Globus pallidus (tissue), 1 donor: Measurements from ENCODE around the gene LIMCH1.
A peak's percentile ranks its signal among the peaks of the same experiment; 100 is the strongest.
"Not testable (repeated sequence)": the region's sequence is repeated elsewhere in the genome, so short reads cannot be mapped to it uniquely, and the experiment has no call there.

Source experiments
- DNase-seq: peaks from one replicate; pipeline ENCODE4 v3.0.0-alpha.2; 2015; ENCODE audit warnings: low spot score

Gene LIMCH1

GRCh38 chr4:41644915-41645295, 106.9 kb downstream of the LIMCH1 start:
- DNase-seq: no peak

DNA sequence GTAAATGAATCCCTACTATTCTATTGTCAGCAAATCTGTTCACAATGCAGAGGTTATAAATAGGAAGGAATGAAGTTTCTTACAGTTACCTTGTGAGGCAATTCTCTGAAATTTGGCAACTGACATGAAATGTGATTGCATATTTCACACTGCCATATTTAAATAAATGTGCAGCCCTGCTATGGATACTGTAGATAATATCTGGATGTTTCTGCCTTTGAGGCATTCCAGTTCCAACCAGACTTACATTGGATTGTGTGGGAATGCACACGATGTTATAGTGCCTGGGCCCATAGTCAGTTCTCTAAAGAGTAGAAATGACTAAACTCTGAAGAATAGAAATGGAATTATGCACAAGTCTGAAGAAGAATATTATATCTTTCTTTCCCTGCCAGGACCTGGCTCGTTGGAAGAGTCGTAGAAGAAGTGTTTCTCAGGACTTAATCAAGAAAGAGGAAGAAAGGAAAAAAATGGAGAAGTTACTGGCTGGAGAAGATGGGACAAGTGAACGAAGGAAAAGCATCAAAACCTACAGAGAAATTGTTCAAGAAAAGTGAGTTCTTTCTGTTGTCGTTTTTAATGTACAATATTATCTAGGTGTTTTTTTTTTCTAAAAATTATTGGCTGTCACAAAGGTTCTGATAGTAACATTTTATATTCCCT, 107.9 kb downstream of the LIMCH1 start:
- DNase-seq: no peak

- no peak for DNase-seq
These were observed 108.9 kb downstream of the LIMCH1 start for GRCh38 chr4:41646862-41647261.

DNA sequence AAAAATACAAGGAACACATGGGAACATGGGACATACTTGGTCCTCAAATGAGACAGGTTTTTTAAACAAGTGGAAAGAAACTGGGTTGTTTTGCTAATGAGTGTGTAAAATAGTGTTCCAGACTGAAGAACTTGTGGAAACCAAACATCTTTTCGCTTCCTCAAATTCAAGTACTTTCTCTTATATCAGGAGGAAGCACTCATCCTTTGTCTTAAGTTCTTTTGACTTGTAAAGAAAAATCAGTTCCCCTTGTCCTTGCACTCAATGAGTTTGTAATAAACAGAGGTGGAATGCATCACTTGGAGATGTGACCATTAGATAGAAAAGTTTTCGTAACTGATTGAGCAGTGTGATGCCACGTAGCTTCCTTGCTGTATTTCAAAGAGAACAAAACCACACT, 109.4 kb downstream of the LIMCH1 start:
- no peak for DNase-seq

DNA sequence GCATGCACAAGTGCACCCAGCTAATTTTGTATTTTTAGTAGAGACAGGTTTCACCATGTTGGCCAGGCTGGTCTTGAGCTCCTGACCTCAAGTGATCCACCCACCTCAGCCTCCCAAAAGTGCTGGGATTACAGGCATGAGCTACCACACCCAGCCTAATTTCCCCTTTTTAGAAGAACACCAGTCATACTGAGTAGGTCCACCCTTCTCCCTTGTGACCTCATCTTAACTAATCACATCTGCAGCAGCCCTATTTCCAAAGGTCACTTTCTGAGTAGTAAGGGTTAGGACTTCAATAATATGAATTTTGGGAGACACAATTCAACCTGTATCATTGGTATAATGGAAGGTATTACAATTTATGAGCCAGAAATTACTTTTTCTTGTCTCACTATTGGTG, 113.2 kb downstream of the LIMCH1 start:
- not testable (repeated sequence) for DNase-seq

DNA sequence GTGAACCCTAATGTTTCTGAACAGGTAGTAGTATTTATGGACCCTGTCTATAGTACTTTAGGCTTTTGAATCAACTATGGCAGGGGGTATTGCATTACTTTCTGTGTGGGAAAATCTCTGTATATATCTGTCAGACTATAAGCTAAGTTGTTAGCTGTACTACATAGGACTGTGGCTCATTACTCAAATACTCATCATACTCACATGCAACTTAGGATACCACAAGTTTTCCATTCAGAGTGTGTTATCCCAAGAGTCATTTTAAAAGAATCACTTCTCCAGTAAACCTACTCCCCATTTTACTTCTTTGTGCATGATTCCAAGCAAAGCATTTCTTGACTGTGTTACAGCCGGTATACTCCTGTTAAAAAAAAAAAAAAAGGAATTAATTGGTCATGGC, 115.0 kb downstream of the LIMCH1 start:
- no peak for DNase-seq

GRCh38 chr4:41653523-41653922, 115.6 kb downstream of the LIMCH1 start:
- no peak for DNase-seq

GRCh38 chr4:41655177-41655576, 117.2 kb downstream of the LIMCH1 start:
- DNase-seq: no peak

- DNase-seq: no peak
These were observed 118.1 kb downstream of the LIMCH1 start for GRCh38 chr4:41656106-41656505.

GRCh38 chr4:41656572-41657520, 118.9 kb downstream of the LIMCH1 start:
- peak; percentile 55 for DNase-seq

DNA sequence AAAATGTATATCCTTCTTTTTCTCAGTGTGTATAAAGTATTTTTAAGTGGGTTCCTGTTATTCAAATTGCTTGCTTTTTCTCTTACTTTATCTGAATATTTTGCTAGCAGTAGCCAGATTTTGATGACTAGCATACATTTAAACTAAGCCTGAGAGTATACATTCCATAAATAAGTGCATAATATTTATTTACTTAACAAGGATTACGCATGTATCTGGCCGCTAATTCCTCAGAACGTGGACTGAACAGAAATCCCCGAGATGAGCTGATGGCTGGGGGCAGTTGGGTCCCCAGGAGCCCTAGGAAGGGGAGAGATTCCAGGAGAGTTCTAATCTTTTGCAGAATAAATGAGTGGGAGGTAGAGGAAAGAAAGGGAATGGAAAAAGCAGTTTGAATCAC, 119.6 kb downstream of the LIMCH1 start:
- no peak for DNase-seq

GRCh38 chr4:41658163-41658562, 120.2 kb downstream of the LIMCH1 start:
- no peak for DNase-seq

DNA sequence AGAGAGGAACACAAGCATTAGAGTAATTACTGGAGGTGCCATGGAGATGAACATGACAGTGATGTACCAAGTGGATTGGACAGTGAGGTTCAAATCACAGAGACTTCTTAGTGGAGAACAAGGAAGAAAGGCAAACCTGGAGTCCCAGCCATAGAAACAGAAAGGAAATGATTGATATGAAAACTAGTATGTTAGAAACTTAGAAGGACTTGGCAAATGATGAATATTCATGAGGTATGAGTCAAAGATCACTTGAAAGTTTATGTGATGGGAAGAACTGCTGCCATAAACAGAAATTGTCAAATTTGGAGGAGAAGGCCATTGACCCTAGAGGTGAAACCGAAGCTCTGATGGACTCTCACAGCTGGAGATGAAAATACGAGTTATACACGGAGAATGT, 122.4 kb downstream of the LIMCH1 start:
- no peak for DNase-seq

DNA sequence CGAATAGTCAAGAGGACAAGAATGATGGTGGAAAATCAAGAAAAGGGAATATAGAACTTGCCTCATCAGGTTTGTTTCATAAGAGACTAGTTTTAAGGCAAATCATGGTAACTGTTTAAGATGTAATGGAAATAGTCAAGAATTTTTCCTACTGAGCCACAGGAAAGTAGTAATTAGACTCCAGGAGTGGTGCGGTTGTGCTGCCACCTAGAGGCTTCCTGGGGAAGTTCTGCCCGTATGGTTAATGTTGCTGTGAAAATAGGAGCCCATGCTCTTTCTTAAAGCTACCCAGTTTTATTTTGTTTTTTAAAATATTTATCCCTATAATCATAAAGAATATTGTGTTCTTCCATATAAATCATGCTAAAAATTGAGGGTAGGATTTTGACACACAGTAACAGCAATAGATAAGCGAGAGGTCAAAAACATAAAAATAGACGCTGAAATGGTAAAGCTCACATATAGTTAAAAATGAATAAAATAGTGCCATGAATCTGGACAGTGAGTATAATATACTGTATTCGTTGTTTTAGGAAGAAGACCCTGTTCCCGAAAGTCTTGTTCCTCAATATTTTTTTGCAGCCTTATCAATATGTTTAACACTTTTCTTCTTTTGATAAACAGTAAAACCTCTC, 123.6 kb downstream of the LIMCH1 start:
- peak; percentile 57 for DNase-seq

DNA sequence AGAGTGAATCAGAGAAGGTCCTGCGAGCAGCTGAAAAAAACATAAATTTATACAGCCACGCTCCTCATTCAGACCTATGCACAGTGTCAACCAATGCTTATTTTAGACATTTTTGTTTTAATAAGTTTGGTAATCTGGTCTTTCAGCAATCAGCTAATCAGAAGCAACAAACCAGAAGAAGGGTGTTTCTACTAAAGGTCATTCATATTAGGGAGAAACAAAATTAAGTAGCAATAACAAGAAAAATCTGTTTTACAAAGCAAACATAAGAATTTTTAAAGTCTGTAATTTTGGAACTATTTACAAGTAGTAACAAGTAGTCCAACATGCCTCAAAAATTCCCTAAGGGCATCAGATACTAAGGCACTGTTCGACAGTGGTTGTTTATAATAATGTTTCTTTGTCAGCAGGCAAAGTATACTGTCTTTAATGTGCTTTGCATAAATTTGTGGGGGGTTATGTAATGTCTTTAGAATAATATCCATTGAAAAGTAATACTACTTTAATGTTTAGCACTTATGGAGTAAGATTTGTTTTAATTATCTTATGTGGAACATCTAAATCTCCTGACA, 127.8 kb downstream of the LIMCH1 start:
- no peak for DNase-seq

- no peak for DNase-seq
These were observed 130.1 kb downstream of the LIMCH1 start for GRCh38 chr4:41668024-41668423.

- peak; percentile 50 for DNase-seq
These were observed 132.6 kb downstream of the LIMCH1 start for GRCh38 chr4:41670530-41670929.

GRCh38 chr4:41670982-41671381, 133.0 kb downstream of the LIMCH1 start:
- DNase-seq: no peak

- no peak for DNase-seq
These were observed 140.3 kb downstream of the LIMCH1 start for GRCh38 chr4:41678086-41678816.

- peak; percentile 62 for DNase-seq
These were observed 141.0 kb downstream of the LIMCH1 start for GRCh38 chr4:41678951-41679350.

- no peak for DNase-seq
These were observed 142.0 kb downstream of the LIMCH1 start for GRCh38 chr4:41679991-41680390.

DNA sequence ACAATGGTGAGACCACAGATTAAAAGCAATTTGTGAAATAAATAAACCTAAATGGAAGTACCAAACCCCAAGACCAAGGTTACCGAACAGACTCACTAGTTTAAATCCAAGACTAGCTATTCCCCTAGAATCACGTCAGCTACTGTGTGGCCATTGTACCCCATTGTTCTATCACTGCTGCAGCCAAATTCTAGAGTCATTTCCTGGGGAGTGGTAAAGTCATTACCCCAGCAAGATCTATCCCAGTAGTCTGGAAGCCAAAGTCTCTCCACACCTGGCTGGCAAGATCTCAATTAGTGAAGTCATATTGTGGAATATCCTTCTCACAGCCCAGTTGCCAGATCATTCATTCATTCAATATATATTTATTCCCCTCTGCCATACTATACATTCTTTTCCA, 143.1 kb downstream of the LIMCH1 start:
- no peak for DNase-seq
